ENCODE measurements around the gene AGBL4. TPM values are rescaled to one million over a fixed set of nuclear protein-coding genes. Genes with fewer than 3 reads are reported as not detected.

Gene AGBL4
- total RNA-seq, 1 experiment from 2014 or later, result not detected

DNA sequence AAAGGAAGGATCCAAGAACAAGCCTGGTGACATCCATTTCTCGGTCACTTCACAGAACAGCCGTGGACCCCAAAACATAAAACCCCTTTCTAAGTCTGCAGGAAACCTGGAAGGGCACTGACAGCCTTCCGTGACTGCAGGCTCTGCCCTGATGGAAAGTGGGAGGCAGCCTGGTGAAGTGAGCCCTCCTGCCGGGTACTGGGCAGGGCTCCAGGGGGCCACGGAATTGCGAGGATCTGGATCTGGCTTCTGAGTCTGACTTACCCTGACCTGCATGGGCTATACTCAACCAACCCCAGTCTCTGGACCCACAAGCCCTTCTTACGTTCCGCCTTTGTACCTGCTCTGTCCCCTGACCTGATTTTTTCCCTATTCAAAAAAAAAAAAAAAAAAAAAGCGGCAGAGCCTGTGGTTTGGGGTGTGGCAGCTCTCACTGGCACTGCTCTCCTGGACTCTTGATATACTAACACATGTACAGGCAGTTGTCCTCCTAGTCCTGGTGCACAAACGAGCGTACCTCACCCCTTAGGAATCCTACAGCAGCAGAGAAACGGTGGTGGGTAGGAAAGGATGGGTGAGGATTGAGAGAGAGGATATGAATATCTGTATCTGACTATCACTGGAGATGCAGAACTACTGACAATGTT is 1330.0 kb downstream of the AGBL4 start:
- Histone ChIP-seq H4K20me1 (ENCODE audit: insufficient read depth) (no peaks in the 10 kb centered on the region), H3K4me2 (ENCODE audit: low read length) (peak overlapping the region; percentile 14; the same call in 1 of the 2 replicates), H3K79me2 (ENCODE audit: insufficient read depth, low read length) (no peaks in the 10 kb centered on the region), H3K9me3 (ENCODE audit: control insufficient read depth in 1 of 2, insufficient read depth in 1 of 2, low read depth in 1 of 2, low read length in 2 of 2) (no peaks in the 10 kb centered on the region), H3K36me3 (ENCODE audit: control insufficient read depth in 1 of 2, insufficient read depth in 2 of 2, low read length in 2 of 2) (no peaks in the 10 kb centered on the region), H3K4me1 (ENCODE audit: control insufficient read depth in 1 of 2, insufficient read depth in 2 of 2, low read length in 2 of 2) (peaks cover 0 to 7% of the 10 kb centered on the region in 2 experiments; a peak in 2 of 4 replicates), H2AFZ (ENCODE audit: low read depth, low read length, poor library complexity, severe bottlenecking) (no peak overlapping the region), H3K27me3 (ENCODE audit: insufficient read depth, low read length) (peaks cover 42% of the 10 kb centered on the region), H3K9ac (ENCODE audit: low read length) (no peak overlapping the region), H3K4me3 (replicated peaks in 1 of 2; ENCODE audit: low read depth in 1 of 2, low read length in 2 of 2) (no peak overlapping the region), H3K9me2 (ENCODE audit: insufficient read depth) (no peaks in the 10 kb centered on the region), H3K27ac (ENCODE audit: low read depth, low read length) (no peak overlapping the region)
- BruUV-seq (replicated peaks), result no TSS peak
- RAD21 ChIA-PET (ENCODE audit: low non-redundant PET in 1 of 2, low total read pairs in 2 of 2, uncharacterized antibody in 2 of 2, unreplicated experiment in 2 of 2), result no interaction called here
- no peak for TF ChIP-seq YY1 (IDR thresholded peaks at IDR 0.05; ENCODE audit: extremely low read depth, insufficient replicate concordance, low read depth, low read length)
- TF ChIP-seq TCF7L2 (IDR thresholded peaks at IDR 0.05; ENCODE audit: borderline replicate concordance, extremely low read depth, insufficient read depth, insufficient read length), result no peak
- no peak for TF ChIP-seq ZBTB33 (IDR thresholded peaks at IDR 0.05; ENCODE audit: extremely low read depth, insufficient replicate concordance, low read length)
- TF ChIP-seq, protein P1, sequence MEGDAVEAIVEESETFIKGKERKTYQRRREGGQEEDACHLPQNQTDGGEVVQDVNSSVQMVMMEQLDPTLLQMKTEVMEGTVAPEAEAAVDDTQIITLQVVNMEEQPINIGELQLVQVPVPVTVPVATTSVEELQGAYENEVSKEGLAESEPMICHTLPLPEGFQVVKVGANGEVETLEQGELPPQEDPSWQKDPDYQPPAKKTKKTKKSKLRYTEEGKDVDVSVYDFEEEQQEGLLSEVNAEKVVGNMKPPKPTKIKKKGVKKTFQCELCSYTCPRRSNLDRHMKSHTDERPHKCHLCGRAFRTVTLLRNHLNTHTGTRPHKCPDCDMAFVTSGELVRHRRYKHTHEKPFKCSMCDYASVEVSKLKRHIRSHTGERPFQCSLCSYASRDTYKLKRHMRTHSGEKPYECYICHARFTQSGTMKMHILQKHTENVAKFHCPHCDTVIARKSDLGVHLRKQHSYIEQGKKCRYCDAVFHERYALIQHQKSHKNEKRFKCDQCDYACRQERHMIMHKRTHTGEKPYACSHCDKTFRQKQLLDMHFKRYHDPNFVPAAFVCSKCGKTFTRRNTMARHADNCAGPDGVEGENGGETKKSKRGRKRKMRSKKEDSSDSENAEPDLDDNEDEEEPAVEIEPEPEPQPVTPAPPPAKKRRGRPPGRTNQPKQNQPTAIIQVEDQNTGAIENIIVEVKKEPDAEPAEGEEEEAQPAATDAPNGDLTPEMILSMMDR (IDR thresholded peaks at IDR 0.05 in 2 of 3, conservative IDR thresholded peaks at IDR 0.05 in 1 of 3; ENCODE audit: borderline replicate concordance in 1 of 3, insufficient read depth in 1 of 3, low read depth in 2 of 3, low read length in 2 of 3), result no peak
- no peak for TF ChIP-seq SP1 (IDR thresholded peaks at IDR 0.05; ENCODE audit: low read depth)
- TF ChIP-seq SRF (IDR thresholded peaks at IDR 0.05; ENCODE audit: low read depth), result no peak
- ATAC-seq (no peak), DNase-seq (ENCODE audit: low read depth, low spot score) (no peak)
- POLR2A ChIA-PET, result no interaction called here
- CTCF ChIA-PET, result interaction anchor here (3.3 kb wide), 1 partner anchor 17 kb away, joined by 21 read pairs; no protein-coding TSS in a partner anchor
- intact Hi-C loops (cut with micrococcal nuclease), result no loop called here

All from HCT116 (cell line).